Kidney (tissue), 14 donors: ENCODE measurements around the gene KRTAP1-3. TPM values are rescaled to one million over a fixed set of nuclear protein-coding genes. Genes with fewer than 3 reads are reported as not detected.
"Not testable (repeated sequence)": the region's sequence is repeated elsewhere in the genome, so short reads cannot be mapped to it uniquely, and the experiment has no call there.

Experiments
- DNase-seq, 5 donors: peaks; one replicate each; pipeline ENCODE4 v3.0.0-alpha.2; 2013 to 2020
- FAIRE-seq: peaks from 2 replicates; lab custom pipeline; 2012; peaks lifted over from hg19 to GRCh38; lab: Jason Lieb, UNC
- H3K27ac ChIP-seq, 2 donors: one replicate each; pipeline ENCODE4 v1.7.0; 2013; ENCODE audit warnings: low read depth in 2 of 2, low read length in 2 of 2, inconsistent platforms in 1 of 2
- H3K27me3 ChIP-seq: one replicate; pipeline ENCODE4 v1.7.1; 2013; ENCODE audit warnings: low read length, inconsistent platforms; ENCODE audit not compliant: control insufficient read depth, insufficient read depth
- H3K36me3 ChIP-seq, 3 donors: one replicate each; pipeline versions ENCODE4 v1.7.0 to v1.7.1; 2013; ENCODE audit warnings: low read length in 3 of 3, control low read depth in 1 of 3, inconsistent platforms in 1 of 3; ENCODE audit not compliant: insufficient read depth in 3 of 3, control insufficient read depth in 2 of 3
- H3K4me1 ChIP-seq, 3 donors: one replicate each; pipeline versions ENCODE4 v1.7.0 to v1.7.1; 2013; ENCODE audit warnings: low read length in 3 of 3, inconsistent platforms in 1 of 3, low read depth in 1 of 3; ENCODE audit not compliant: control insufficient read depth in 2 of 3, insufficient read depth in 2 of 3
- H3K4me3 ChIP-seq, 3 donors: one replicate each; pipeline versions ENCODE4 v1.7.0 to v1.8.1; 2013; ENCODE audit warnings: low read length in 3 of 3, control low read depth in 1 of 3, inconsistent platforms in 1 of 3
- H3K9ac ChIP-seq, 3 donors: one replicate each; pipeline versions ENCODE4 v1.7.0 to v1.7.1; 2013; ENCODE audit warnings: low read length in 3 of 3, control low read depth in 1 of 3, inconsistent platforms in 1 of 3
- H3K9me3 ChIP-seq, 3 donors: one replicate each; pipeline versions ENCODE4 v1.7.0 to v1.7.1; 2013; ENCODE audit warnings: low read length in 3 of 3, control low read depth in 1 of 3, inconsistent platforms in 1 of 3; ENCODE audit not compliant: control insufficient read depth in 2 of 3, insufficient read depth in 1 of 3
- CTCF ChIP-seq: IDR thresholded peaks from 3 replicates; pipeline ENCODE4 v1.5.1; 2012; ENCODE audit warnings: mild to moderate bottlenecking, moderate library complexity, borderline replicate concordance; ENCODE audit not compliant: insufficient read depth; ENCODE audit errors: extremely low read depth
- intact Hi-C: fragments of 100-400 bp; cut with DNase I; formaldehyde crosslinking; loops from one replicate; pipeline ENCODE4 v1.11.1; 2022
- polyA plus RNA-seq: library from polyadenylated mRNA; stranded (reverse); fragments of 350-450 nt; fragmentation: Illumina TruSeq; extraction: RNeasy Lipid Tissue Mini Kit (QIAGEN cat#74804); gene quantifications from one replicate; pipeline ENCODE4 v1.2.3, GENCODE V29; 2014; ENCODE audit warnings: low read depth, low replicate concordance; ENCODE audit not compliant: insufficient read depth
- total RNA-seq: library from RNA; stranded (reverse); fragmentation: NEBNext Ultra II Directional; extraction: Animal tissue kit (Norgen Biotek cat#: 25700); gene quantifications from one replicate; pipeline ENCODE4 v1.2.1, GENCODE V29; 2021
- donor health status: control.
- donor health status: control.
- donor health status: control.
- donor health status: control.
- donor health status: control.
- donor health status: DM: yes; HTN: yes; CAD: no.
- donor health status: Normal renal cell carcinoma (clear cell type).

The KRTAP1-3 gene
- total and polyA plus RNA-seq, 2 donors from 2014 or later = not detected

DNA sequence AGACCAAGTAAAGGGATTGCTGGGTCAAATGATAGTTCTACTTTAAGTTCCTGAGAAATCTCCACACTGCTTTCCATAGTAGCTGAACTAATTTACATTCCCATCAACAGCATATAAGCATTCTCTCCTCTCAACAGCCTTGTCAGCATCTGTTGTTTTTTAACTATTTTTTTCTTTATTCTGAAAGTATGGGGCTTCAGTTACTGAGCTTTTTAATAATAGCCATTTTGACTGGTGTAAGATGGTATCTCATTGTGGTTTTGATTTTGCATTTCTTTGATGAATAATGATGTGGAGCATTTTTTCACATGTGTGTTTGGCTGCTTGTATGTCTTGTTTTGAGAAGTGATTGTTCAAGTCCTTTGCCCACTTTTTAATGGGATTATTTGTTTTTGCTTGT lies 17.9 kb upstream of the KRTAP1-3 start:
- Histone ChIP-seq H3K4me3 (no peak overlapping the region), H3K4me1 (no peaks in the 10 kb centered on the region), H3K9me3 (no peaks in the 10 kb centered on the region), H3K27me3 (no peaks in the 10 kb centered on the region), H3K27ac (no peak overlapping the region), H3K36me3 (no peaks in the 10 kb centered on the region), H3K9ac (no peak overlapping the region)
- DNase-seq (no peak), FAIRE-seq (no peak)
- intact Hi-C loops = no loop called here
- TF ChIP-seq CTCF = no peak

DNA sequence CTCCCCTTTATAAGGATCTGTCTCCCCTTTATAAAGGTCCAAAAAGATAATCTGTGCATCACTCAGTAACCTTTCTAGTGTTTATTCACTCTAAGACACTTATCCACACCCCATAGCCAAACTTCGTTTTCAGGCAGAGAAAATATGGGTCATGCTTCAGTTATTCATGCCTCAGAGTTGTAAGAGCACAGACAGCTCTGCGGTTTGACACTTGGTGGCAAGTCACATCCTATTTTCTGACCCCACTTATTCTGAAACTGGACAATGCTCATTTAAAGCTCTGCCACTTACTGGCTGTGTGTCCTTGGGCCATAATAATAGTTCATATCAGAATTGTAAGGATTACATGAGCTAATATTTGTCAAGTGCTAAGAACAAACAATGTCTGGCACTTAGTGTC lies 14.4 kb upstream of the KRTAP1-3 start:
- H3K36me3 ChIP-seq = no peaks in the 10 kb centered on the region
- no peak for DNase-seq
- no peak for FAIRE-seq
- H3K4me3 ChIP-seq = no peak overlapping the region
- no peaks in the 10 kb centered on the region for H3K9me3 ChIP-seq
- no peak overlapping the region for H3K27ac ChIP-seq
- TF ChIP-seq CTCF = no peak
- intact Hi-C loops = no loop called here
- H3K4me1 ChIP-seq = no peaks in the 10 kb centered on the region
- H3K9ac ChIP-seq = no peak overlapping the region
- H3K27me3 ChIP-seq = no peaks in the 10 kb centered on the region

DNA sequence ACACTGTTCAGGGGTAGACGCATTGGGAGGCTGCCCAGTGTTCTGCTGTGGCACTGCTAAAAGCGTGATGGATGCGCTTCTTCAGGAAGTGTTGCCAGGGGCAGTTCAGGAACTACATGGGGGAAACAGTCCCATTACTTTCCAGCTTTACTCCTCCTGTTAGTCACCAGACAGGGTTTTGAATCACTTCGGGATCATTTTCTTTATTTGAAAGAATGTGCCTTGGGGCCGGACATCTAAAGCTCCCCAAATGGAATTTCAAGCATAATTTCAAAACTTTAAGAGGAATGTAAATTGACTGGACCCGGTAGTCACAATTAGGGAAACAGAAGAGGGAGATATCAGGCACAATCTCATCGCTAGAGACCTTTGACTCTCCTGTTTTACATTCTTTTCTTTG lies 13.8 kb upstream of the KRTAP1-3 start:
- H3K36me3 ChIP-seq = no peaks in the 10 kb centered on the region
- no peaks in the 10 kb centered on the region for H3K4me1 ChIP-seq
- no peak overlapping the region for H3K4me3 ChIP-seq
- intact Hi-C loops = no loop called here
- FAIRE-seq = no peak
- no peak overlapping the region for H3K9ac ChIP-seq
- H3K9me3 ChIP-seq = no peaks in the 10 kb centered on the region
- no peak for TF ChIP-seq CTCF
- no peak for DNase-seq
- no peak overlapping the region for H3K27ac ChIP-seq
- H3K27me3 ChIP-seq = no peaks in the 10 kb centered on the region

DNA sequence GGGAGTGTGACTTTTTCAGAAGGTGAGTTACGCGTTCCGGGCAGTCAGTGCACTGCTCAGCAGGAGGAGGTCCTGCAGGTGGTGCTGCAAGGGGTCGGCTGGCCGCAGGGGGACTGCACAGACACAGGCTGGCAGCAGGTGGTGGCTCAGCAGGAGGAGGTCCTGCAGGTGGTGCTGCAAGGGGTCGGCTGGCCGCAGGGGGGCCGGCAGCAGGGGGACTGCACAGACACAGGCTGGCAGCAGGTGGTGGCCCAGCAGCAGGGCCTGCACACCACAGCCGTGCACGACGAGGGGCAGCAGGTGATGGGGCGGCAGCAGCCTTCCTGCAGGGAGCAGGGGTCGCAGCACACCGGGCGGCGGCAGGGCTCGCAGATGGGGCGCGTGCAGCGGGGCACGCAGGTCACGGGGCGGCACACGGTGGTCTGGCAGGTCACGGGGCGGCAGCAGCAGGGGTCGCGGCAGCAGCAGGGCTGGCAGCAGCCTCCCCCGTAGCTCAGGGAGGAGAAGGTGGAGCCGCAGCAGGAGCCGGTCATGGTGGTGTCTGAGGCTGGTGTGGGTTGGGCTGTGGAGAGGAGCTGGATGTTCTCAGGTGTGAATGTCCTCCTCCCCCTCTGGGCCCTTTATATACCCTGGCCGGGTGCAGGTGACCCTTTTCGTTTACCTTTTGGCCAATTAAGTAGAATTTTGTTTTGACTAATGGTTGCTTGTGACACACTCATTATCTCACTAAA lies 12.2 kb upstream of the KRTAP1-3 start, which contains the start of gene KRTAP2-1:
Gene KRTAP2-1, minus strand, starts transcription at position 582 of the 731 bp plus-strand sequence. Its CDS starts 49 bp downstream, at position 533.
- H3K36me3 ChIP-seq, H3K27me3 ChIP-seq, H3K9ac ChIP-seq, FAIRE-seq, H3K9me3 ChIP-seq, DNase-seq, intact Hi-C loops, H3K4me3 ChIP-seq, H3K4me1 ChIP-seq, H3K27ac ChIP-seq: not testable (repeated sequence)
